DMS 273 treated with DMSO at 0.1 percent for 48 hours (cell line): Measurements from ENCODE around the gene MINDY3.
"Not testable (repeated sequence)": the region's sequence is repeated elsewhere in the genome, so short reads cannot be mapped to it uniquely, and the experiment has no call there.

ENCODE experiments used
- DNase-seq: peaks from one replicate; lab custom pipeline; 2025; lab: John Stamatoyannopoulos, UW

Gene MINDY3

DNA sequence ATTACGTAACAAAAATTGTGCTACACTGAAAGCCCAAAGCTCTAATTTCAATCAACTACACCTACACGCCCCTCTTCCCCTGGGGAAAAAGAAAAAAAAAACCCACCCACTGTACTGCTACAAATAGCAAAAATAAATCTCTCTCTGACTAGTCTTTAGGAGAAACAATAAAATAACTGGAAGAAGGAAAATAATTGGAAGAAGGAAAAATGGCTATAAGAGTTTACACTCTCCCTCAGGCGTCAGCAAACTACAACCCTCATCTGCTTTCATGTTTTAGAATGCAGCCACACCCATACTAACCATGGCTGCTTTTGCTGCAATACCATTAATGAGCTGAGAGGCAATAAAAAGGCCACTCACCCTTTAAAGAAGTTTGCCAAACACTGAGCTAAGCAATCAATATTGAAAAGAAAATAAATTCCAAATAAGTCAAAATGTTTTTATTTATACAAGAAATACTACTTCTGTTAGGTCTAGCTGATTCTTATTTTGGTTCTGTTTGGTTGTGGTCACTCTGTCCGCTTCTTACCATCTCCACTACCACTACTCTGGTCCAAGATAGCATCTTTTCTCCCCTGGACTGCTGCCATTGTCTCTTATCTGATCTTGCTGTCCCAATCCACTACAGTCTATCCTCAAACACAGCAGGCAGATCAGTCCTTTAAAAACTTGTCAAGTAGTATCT, 3.8 kb downstream of the MINDY3 start:
- DNase-seq, result no peak

DNA sequence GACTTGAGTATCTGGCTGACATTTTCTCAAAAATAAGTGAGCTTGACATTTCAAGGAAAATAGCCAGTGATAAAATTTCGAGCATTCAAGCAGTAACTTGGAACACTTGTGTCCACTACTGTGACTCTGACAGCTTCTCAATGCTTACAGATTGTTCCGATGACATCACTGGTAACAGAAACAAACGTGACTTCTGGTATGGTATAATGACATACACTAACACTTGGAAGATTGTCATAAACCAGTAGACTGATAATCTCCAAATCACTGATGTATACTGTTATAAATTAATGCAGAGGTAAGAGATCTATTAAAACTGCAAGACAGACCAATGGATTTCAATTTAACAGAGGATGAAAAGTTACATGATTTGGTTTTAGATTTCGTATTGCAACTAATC, 6.5 kb downstream of the MINDY3 start:
- no peak for DNase-seq

DNA sequence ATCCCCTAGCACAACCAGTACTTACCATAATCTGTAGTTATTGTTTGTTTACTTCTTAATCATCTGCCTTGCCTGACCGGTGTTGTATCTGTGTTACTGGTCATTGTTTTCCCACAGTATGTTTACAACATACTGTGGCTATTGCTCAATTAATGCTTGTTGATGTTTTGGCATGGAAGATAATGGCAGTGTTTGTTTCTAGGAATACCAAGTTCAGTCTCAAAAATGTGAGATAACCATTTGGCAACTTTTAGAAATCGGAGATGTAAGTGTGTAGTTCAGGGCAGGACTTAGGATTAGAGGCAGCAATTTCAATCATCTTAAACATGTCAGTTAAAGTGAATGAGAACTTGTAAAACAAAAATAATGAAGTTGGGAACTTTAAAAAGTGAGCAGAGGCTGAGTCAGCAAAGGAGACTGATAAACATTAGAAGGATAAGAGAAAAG, 8.2 kb downstream of the MINDY3 start:
- no peak for DNase-seq

DNA sequence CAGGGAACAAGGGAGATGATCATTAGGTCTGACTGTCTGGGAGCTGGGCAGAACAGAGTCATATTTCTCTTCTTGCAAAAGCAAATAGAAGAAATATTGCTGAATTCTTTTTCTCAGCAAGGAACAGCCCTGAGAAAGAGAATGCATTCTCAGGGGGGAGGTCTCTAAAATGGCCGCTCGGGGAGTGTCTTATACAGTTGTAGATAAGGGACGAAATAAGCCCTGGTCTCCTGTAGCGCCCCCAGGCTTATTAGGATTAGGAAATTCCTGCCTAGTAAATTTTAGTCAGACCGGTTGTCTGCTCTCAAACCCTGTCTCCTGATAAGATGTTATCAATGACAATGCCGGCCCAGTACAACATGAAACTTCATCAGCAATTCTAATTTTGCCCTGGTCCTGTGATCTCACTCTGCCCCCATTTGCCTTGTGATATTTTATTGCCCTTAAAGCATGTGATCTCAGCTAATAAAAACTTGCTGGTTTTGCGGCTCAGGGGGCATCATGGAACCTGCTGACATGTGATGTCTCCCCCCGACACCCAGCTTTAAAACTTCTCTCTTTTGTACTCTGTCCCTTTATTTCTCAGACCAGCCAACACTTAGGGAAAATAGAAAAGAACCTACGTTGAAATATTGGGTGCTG, 9.8 kb downstream of the MINDY3 start:
- DNase-seq, result not testable (repeated sequence)

DNA sequence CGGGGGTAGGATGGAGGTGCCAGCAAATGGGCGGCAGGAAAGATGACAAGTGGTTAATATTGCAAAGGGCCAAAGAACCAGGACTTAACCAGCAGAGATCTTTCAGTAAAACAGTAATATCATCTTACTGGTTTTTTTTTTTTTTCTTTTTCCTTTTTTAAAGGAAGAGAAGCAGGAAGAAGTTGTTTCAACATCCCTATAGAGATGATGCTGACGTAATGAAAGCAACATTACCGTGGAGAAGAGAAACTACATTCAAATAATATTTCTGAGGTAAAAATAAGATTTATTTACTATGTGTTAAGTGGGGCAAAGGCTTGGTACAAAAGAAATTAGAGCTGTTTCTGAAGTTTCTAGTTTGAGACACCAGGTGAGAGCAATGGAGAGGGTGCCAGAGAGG, 11.0 kb downstream of the MINDY3 start:
- DNase-seq, result no peak

DNA sequence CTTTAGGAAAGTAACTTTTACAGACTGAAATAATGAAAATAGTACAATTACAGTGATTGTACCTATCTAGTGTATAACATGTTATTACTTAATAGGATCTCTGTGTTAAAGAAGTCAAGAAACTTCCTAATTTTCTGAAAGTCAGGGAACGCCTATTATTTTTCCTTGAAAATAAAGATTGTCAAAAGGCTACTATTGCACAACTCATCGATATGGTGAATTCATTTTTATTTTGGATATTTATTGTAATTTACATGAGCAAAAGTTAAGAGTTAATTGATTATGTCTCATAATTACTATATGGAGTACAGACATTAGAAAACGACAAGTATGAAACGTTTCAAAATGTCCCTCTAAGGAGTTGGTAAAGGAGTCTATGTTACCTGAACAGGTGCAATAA, 12.8 kb downstream of the MINDY3 start:
- DNase-seq, result no peak

DNA sequence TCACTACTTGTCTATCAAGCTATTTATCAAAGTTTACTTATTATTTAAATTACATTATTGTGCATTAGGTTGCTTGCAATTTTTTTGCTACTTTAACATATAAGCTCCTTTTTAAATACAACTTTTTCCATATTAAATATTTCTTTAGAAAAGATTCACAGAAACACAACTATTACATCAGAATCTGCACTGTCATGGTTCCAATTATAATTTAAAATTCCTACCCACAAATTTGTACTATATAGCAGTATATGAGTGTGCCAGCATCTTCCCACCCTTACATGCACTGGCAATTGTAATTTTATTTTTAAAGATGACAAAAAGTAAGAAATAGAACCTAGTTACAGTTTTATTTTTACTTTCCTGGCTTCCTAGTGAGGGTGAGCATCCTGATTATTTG, 15.8 kb downstream of the MINDY3 start:
- DNase-seq, result no peak

DNA sequence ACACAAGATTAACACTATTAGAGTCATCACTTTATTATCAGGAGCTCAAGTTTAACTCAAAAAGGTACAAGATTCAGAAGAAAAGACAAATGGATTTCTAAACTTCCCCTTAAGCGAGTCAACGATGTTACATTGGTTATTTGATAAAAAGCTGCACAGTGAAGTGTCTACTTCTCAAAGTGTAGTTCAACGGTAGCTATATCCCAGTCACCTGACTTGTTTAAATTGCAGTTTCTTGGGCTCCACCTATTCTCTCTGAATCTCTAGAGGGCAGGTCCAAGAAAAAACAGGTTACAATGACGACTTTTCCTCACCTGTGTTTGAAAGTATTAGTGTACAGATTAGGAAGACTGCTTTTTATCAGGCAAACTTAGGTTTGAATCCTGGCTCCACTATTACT, 16.6 kb downstream of the MINDY3 start:
- no peak for DNase-seq

DNA sequence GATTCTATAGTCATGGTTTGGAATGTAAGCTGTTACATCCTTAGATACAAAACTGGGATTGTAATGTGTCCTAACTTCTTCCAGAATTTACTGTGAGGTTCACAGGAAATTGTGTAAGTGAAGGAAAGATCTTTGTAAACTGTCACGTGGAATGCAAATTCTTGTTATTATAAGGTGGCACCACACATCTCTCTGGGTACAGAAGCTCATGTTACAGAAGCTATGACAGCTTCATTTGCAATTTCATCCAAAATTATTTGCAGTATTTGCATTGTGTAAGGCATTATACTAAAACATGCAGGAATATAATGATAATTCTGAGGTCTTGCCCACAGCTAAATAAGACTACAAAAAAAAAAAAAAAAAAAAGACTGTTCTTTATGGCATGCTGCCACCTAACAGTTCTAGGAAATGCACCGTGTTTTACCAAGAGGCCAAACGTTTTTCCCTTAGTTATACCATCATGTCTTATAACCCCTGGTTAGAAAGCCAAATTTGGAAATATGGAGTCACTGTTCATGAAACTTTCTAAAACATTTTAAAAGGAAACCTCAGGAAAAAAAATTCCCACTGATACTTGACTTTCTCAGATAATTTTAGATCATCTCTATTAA, 17.6 kb downstream of the MINDY3 start:
- no peak for DNase-seq

DNA sequence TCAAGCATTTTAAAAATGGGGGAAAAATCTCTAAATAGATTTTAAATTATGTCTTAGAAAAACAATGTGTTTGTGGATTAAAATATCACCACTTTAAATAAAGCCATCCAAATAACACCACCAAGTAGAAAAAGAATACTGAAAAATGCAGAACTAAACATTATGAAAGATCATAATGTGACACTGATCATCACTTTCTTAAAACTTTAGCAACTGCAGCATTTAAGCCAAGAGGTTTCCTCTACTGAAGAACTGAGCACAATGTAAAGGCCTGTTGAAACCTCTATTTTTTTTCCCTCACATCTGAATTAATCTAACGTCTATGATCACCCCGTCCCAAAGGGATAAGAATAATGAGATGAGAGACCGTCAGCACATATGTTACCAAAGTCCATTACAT, 18.6 kb downstream of the MINDY3 start:
- no peak for DNase-seq

DNA sequence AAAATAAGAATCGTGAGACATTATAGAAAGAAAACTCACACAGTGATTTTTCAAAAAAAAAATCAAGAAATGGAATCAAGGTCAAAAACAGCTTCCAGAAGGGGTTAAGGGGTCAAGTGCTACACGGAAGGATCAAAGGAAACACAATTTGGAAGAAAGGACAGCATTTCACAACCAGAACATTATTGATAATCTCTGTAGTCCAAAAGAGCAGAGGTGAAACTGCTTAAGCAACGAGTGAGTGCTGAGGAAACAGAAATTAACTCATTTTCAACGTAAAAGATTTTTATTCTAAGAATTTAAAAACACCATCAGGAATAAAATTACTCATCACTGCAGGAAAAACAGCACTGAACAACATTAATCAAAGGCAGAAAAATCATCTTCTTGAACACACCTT, 23.5 kb downstream of the MINDY3 start:
- DNase-seq, result no peak

DNA sequence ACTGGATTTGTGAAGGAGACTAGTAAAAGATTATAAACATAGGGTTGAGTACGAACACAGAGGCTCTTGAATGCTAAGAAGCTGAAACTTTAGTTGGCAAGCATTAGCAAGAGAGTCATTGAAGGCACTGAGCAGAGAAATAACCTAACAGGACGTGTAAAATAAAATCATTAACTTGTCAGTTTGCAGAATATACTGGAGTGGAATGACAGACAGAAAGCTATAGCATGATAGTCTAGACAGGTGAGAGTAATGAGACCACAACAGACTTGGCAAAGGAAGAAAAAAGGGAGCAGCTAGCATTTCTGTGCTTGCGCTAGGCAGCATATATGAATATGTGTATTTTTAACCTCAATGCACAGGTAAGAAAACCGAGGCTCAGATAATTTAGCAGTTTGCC, 30.8 kb downstream of the MINDY3 start:
- DNase-seq, result no peak

DNA sequence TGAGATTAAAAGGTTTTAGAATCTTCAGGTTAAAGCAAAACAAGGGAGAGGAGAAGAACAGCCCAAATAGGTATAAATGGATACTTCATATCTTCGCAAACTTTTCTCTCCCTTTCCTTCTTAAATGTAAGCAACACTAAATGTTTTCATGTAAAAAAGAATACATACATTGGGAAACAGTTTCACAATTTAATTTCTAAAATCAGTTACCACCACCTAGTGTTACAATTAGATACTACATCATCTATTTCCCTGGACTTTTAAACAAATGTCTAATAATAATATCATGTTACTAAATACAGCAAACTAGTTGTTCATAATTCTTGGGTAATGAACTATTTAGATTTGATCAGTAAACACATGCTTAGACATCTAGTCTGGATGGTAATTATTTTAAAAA, 35.8 kb downstream of the MINDY3 start:
- DNase-seq, result no peak

DNA sequence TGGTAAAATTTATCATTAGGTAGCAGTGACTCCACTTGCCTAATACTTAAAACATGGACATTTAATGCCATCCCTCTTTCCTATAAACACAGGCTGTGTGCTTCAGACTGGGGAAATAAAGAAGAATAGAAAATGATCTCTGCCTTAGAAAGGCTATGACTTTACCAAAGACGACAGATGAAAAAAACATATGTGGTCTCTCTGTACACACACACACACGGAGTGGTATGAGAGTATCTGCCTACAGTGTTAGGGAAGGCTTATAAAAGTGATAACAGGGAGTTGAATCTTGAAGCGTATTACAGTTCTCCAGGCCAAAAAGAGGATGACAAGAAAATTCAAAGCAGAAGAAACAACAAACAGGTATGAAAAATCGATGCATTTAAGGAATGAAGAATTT, 38.2 kb downstream of the MINDY3 start:
- no peak for DNase-seq

DNA sequence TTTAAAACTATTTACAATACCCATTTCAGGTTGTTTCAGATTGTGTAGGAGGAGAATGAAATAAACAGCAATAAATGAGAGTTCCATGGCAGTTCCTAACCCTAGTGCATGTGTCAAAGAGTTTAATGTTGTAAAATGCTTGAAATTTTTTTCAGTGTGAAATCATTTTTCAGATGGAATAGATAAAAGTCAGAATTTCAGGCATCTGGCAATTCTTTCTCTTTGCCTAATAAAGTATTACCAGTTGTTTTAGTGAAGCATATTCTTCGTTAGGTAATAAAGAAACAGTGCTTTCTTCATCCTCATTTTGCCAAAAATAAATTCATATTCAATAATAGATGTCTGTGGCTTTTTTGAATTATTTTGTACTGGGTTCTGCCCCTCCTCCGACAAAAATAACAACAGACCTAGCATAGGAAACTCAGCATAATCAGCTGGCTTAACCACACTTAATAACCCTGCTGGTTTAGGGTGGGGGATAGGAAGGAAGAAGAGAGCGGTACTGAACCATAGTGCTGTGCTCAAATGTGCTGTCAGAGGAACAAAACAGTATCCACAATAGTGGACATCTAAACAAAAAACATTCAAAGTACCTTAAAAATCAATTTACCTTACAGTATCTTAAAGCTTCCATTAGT, 39.1 kb downstream of the MINDY3 start:
- DNase-seq, result no peak

DNA sequence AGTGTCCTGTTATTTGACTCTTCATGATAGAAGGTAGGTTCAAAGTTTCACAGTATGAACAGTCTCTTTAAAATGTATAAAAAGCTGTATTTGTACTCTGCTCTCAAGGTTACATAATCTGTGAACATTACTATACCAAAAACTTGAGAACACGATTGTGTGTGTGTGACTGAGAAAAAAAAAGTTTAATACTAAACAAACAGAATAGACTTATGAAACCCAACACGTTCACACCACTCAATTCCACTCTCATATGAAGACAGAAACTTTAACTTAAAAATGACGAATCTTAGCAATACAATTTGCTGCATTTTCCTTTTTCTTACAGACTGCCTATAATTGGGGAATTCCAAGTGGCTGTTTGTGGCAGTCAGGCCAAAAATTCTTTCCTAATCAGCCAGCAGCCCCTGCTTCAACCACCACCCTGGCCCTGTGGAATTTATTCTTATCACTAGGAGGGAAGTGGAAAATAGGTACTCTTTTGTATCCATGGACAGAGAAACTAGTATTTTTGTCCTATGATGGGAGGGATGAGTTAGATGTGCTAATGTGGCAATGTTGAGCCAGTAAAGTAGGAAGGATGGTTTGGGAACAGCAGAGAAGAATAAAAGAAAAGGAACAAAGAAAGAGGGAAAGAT, 42.8 kb downstream of the MINDY3 start:
- DNase-seq, result no peak

DNA sequence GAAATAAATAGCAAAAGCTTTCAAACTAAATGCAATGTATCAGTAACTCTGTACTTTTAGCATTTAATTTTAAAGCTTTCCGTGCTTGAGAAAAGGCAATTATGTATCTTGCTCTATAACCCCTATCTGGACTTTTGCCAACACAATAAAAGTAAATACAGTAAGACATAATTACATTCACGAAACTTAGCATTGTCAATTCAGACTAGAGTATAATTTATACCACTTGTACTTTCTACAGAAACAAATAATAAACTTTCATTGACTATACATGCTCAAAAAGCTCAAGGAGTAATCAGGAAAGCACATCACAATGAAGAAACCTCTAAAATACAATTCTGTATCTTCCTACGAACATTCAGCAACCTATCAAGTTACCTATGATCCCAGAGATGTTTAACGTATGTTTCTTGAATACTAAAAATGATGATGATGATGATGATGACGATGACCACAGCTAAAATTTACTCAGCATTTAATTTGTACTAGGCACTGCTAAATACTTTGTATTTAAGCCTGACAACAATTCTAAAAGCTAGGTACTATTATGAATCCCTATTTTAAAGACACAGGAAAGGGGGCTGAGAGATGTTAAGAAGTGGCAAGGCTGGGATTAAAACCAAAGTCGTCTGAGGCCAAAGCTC, 44.9 kb downstream of the MINDY3 start:
- DNase-seq, result no peak

DNA sequence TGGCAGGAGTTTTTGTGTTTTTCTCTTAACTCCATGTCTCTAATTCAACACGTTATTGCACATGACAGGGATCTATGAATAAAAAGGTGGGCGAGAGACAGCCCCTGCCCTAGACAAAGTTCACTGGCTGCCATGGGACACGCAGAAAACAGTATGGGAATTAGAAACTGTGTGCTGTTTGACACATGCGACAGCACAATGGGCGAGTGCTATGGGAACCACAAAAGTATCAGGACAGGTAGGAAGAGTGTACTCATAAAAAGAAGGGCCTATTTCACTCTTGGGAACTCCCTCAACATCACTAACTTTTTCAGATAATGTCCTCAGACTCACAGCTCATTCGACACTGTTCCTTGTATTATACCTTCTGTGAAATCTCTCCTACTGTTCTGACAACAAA, 45.7 kb downstream of the MINDY3 start:
- DNase-seq, result no peak

DNA sequence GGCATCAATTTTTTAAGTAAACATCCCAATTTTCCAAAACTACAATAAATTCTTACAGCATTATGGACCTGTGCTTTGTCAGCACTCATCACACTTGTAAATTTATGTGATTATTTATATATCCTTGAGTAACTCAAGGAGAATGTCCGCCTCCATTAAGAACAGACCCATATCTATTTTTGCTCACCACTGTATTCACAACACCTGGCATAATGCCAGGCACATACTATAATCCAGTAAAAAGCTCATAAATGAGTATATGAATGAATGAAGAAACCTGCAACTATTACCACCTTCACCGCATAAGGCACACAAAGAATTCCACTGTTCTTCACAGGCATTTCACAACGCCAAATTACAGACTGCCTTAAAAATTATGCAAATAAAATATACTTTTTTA, 46.9 kb downstream of the MINDY3 start:
- no peak for DNase-seq

DNA sequence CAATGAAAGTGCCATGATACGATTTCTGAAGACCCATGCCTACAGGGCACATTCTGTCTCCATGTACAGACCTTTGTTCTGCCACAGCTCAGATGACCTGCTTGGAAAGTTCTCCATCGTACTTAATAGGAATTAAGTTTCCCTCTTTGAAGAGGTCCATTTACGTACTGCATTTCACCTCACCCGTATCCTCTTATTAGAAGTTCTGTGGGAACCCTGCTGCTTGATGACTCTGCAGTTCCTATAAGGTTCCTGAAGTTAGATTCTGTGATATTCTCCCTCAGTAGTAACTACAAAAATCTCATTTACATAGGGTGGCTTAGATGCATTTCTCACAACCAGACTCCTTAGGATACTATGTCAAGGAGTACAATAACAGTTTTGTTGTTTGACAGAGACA, 50.9 kb downstream of the MINDY3 start:
- no peak for DNase-seq

DNA sequence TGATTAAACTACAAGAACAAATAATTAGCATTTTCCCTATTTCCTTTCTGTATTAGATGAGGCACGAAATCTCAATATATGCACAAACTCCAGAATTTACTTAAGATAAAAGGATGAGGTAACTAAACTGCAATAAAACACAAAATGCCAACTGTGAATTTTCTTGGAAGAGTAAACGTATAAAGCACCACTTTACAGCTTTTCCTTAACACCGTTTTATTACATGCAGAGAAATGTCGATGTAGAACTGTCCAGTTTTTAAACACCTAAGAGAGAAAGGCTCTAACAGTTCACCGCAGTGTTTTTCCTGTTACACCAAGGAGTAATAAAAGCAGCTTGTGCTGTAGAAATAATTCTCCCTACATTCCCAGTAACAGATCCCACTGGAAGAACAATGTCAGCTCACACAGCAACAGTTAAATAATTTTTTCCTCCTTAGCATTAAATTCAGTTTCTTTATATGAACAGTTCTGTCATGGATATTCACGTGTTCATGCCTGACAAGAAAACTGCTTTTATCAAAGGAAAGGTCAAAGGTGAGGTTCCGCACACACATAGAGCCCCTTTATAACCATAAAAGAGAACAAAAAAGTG, 52.0 kb downstream of the MINDY3 start:
- no peak for DNase-seq
